Measurements from ENCODE around the gene DEPDC5.
"Not testable (repeated sequence)": the region's sequence is repeated elsewhere in the genome, so short reads cannot be mapped to it uniquely, and the experiment has no call there.

Gene DEPDC5

GRCh38 chr22:31749636-31750364 lies 4.0 kb upstream of the DEPDC5 start, which contains the start of gene PRR14L:
Gene PRR14L (minus strand): TSS chr22:31750132. CDS start chr22:31738860, 11,272 bp downstream.
- peak; percentile 78 for DNase-seq

GRCh38 chr22:31750365-31751284 lies 3.2 kb upstream of the DEPDC5 start:
- DNase-seq = no peak

- DNase-seq = no peak
These were observed 1.5 kb upstream of the DEPDC5 start for GRCh38 chr22:31752096-31752847.

- peak; percentile 54 for DNase-seq
These were observed 700 bp upstream of the DEPDC5 start for GRCh38 chr22:31753005-31753633.

GRCh38 chr22:31754813-31755212 lies 994 bp downstream of the DEPDC5 start:
- no peak for DNase-seq

- no peak for DNase-seq
These were observed 3.4 kb downstream of the DEPDC5 start for GRCh38 chr22:31757265-31757664.

GRCh38 chr22:31758860-31759259 lies 5.0 kb downstream of the DEPDC5 start:
- not testable (repeated sequence) for DNase-seq

GRCh38 chr22:31764785-31765184 lies 11.0 kb downstream of the DEPDC5 start:
- DNase-seq = no peak

- DNase-seq = no peak
These were observed 14.7 kb downstream of the DEPDC5 start for GRCh38 chr22:31768422-31769059.

- DNase-seq = no peak
These were observed 19.6 kb downstream of the DEPDC5 start for GRCh38 chr22:31773416-31773815.

- DNase-seq = no peak
These were observed 22.4 kb downstream of the DEPDC5 start for GRCh38 chr22:31776231-31776630.

GRCh38 chr22:31789803-31790202 lies 36.0 kb downstream of the DEPDC5 start:
- no peak for DNase-seq

GRCh38 chr22:31790240-31790639 lies 36.4 kb downstream of the DEPDC5 start:
- DNase-seq = no peak

GRCh38 chr22:31799358-31799757 lies 45.5 kb downstream of the DEPDC5 start:
- DNase-seq = not testable (repeated sequence)

- no peak for DNase-seq
These were observed 46.2 kb downstream of the DEPDC5 start for GRCh38 chr22:31800065-31800464.

GRCh38 chr22:31800861-31801260 lies 47.0 kb downstream of the DEPDC5 start:
- not testable (repeated sequence) for DNase-seq

GRCh38 chr22:31802575-31802974 lies 48.8 kb downstream of the DEPDC5 start:
- DNase-seq = no peak

- no peak for DNase-seq
These were observed 52.9 kb downstream of the DEPDC5 start for GRCh38 chr22:31806751-31807150.

- DNase-seq = peak; percentile 51
These were observed 59.3 kb downstream of the DEPDC5 start for GRCh38 chr22:31812977-31813605.

- DNase-seq = not testable (repeated sequence)
These were observed 60.1 kb downstream of the DEPDC5 start for GRCh38 chr22:31813898-31814297.

- no peak for DNase-seq
These were observed 61.1 kb downstream of the DEPDC5 start for GRCh38 chr22:31814942-31815341.
